Raji (cell line): ENCODE results near the gene AAR2.

Experiments used
- POLR2A ChIP-seq: IDR thresholded peaks from 2 replicates; pipeline ENCODE4 v1.6.1; 2011; ENCODE audit warnings: low read depth, low read length, control low read depth; ENCODE audit not compliant: insufficient read depth

The AAR2 gene

DNA sequence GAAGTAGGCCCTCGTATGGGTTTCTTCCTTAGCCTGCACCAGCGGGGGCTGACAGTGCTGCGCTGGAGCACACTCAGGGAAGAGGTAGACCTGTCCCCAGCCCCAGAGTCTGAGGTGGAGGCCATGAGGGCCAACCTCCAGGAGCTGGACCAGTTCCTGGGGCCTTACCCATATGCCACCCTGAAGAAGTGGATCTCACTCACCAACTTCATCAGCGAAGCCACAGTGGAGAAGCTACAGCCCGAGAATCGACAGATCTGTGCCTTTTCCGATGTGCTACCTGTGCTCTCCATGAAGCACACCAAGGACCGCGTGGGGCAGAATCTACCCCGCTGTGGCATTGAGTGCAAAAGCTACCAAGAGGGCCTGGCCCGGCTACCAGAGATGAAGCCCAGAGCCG lies 3.8 kb downstream of the AAR2 start:
- no peak for TF ChIP-seq POLR2A

DNA sequence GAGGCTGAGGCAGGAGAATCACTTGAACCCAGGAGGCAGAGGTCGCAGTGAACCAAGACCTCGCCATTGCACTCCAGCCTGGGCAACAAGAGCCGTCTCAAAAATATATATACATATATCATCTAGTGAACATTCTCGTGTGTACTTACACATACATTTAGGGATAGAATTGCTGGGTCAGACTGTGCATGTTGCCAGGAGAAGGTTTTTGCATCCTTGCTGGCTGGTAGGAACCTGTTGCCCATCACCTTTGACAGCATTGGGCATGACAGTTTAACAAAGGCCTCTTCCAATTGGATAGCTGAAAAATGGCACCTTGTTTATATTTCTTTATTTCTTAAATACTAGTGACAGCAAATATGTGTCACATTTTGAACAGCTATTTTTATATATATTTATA lies 5.4 kb downstream of the AAR2 start:
- no peak for TF ChIP-seq POLR2A

DNA sequence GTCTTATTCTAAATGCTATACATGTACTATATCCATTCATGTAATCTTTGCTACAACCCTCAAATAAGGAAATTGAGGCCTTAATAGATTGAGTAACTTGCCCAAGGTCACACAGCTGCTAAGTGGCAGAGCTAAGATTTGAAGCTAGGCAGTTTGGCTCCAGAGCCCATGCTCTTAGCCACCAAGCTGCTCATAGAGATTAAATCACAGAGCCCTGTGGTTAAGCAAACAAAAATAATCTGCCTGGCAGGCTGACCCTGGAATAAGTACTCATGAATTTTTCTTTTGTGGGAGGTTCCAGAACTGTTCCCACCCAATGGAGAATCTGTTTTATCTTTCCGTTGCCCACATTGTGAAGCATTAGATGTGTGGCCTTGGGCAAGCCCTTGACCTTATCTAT lies 7.4 kb downstream of the AAR2 start:
- TF ChIP-seq POLR2A = no peak

DNA sequence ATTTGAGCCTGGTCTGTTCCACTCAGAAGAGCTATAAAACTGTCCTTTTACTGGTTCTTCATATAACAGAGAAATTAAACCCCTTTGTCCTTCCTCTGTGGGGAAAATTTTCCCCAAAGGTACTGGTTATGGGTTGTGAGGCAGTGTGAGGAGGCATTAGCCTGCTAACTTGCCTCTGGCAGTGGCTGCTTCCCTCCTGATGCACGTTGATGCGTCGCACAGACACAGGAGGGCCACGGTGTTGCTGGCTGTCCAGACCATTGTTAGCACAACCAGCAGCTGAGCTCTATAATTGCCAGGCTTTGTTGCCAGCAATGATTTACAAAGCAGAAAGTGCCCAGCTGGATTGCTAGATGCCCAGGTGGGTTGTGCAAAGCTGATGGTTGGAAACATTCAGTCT lies 10.1 kb downstream of the AAR2 start:
- TF ChIP-seq POLR2A = no peak

DNA sequence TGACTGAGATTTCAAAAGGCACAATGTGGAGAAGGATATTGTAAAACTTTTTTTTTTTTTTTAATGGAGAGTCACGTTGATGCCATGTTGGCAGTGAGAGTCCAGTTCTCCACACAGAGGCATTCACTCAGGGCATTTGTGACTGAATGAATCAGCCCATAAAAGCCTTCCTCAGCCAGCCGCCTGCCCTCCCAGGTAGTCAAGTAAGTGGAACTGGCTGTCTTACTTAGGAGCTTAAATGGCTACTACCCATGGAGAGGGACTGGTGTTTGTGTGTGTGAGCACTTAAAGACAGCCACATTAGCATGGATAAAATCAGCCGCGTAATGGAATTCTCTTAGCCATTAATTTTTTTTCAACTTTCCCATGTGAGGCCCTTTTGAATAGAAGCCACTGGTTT lies 12.6 kb downstream of the AAR2 start:
- no peak for TF ChIP-seq POLR2A

DNA sequence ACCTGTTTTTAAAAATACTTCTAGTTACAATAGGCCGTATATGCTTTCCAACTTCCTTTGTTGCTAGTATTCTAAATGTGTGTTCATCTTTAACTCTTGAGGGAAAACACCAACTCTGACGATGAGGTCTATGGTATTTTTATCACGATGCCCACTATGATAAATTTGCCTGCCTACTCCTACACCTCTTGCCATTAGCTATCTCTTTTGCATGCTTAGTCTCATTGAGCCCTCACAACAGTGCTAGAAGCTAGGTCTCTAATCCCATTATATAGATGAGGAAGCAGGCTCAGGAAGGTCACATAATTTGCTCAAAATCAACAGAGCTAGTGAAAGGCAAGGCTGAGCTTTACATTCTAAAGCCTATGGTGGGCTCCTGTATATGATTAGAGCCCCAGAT lies 13.2 kb downstream of the AAR2 start:
- TF ChIP-seq POLR2A = no peak

DNA sequence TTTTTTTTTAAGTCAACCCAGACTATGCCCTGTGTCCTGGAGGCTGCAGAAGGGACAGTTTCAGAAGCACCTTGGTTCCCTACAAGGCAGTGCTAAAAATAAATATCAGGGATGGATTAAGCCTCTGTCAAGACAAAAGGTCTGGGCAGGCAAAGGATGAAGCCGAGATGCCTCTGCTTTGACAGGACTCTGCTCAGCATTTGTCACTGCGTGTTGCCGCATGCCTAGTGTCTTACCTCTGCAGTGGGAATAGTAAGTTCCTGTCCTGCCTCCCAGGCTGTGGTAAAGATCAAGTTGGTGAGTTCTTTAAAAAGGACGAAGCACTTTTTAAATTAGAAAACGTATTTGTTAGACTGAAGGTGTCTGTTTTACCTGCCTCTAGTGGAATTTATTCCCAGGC lies 15.1 kb downstream of the AAR2 start:
- TF ChIP-seq POLR2A = no peak

DNA sequence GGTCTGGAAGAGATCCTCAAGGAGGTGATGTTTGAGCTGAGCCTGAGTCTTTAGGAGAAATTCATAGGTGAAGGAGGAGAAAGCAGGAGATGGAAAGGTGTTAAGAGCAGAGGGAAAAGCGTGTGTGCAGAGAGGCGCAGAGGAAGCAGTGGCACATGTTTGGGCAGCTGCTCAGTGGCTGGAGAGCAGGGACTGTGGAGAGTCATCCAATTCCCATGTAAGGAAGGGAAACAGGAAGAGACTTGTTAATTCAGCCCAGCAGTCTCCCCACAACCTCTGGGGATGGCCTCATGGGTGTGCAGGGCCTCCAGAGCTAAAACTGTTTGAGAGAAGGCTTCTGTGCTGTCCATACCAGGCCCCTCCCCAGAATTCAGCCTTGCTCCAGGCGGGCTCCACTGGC lies 16.2 kb downstream of the AAR2 start:
- no peak for TF ChIP-seq POLR2A

DNA sequence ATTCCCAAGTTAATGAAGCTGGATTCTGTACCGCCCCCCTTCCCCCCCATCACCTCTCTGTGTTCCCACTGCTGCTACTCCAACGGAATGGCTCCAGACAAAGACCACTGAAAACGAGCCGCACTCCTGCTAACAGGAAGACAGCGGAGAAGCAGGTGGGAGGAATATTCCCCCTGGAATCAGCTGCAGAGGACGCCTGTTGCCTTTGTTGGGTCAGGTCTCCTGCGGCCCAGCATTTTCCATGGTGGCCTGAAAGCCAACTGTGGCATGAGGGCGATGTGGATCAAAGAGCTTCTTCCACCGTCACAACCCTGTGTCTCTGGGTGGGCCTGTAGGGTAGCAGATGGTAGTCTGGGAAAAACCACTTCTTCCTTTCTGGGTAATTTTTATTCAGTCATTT lies 16.8 kb downstream of the AAR2 start:
- no peak for TF ChIP-seq POLR2A

DNA sequence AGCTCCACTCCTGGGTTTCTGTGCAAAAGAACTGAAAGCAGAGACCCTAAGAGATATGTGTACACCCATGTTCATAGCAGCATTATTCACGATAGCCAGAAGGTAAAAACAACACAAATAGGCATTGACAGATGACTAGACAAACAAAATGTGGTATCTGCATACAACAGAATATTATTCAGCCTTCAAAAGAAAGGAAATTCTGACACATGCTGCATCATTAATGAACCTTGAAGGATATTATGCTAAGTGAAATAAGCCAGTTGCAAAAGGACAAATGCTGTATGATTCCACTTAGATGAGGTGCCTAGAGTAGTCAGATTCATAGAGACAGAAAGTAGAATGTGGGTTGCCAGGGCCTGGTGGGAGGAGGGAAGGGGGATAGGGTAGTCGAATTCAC lies 17.8 kb downstream of the AAR2 start:
- no peak for TF ChIP-seq POLR2A

DNA sequence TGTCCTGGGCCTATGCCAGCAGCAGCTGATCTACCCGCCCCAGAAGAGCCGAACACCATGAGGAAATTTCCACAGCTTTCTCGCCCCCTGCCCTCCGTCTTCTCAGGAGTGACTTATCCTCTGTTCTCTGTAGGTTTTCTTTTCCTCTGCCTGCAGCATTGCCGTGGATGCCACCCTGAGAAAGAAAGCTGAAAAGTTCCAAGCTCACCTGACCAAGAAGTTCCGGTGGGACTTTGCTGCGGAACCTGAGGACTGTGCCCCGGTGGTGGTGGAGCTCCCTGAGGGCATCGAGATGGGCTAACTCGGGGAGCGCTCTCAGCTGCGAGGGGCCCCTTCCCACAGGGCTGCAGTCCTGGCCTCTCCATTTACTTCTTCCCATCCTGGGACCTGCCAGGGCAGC lies 19.2 kb downstream of the AAR2 start:
- no peak for TF ChIP-seq POLR2A

DNA sequence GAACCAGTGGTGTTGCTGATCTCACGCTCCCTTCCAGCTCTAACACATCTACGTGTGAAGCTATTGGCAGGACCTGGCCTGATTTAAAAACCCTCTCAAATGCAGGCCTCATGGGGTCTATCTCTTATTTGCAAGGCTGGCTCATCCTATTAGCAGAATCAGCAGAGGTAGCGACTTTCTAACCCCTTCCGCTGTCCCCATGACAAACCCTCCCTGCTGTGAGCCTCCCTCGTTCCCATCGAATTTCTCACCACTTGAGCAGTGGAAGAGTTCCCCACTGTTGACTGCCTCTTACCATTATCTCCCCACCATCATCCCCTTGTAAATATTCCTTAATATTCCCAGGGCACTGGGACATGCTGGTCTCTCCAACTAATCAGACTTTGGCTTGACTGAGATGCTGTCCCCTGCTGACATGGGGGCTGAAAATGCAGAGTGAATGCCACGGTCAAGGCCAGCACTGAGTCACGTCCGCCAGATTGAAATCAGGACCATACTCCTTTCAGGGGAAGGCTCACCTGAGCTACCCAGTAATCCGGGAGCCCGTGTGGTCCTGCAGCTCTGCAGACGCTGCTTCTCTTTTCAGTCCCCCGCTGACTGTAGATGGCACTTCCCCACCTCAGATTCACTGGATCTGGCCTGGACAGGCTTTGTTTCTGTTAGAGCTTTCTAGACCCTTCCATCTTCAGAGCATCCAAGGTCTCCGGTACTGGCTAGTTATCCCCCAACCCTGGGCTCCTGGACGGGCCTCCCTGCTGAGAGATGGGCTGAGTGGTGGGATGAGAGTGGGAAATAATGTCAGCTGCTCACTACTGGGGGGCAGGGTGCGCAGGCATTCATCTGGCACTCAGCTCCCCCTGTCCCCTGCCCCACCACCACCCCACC lies 23.1 kb downstream of the AAR2 start:
- no peak for TF ChIP-seq POLR2A

DNA sequence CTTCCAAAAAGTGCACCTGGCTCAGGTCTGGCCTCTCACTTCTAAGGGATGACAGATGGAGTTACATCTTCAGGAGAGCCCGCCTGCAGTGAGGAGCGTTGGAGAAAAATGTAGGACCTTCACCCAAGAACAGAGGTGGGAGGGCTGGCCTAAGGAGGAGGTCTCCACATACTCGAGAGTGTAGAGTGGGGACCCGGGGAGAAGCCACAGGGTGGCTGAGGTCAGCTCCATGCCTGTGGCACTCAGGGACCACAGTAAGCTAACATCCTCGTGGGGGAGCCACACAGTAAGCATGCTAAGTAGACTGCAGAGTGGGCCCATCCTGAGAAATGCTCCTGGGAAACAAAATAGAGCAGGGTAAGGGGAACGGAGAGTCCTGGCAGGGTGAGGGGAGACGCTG lies 24.0 kb downstream of the AAR2 start:
- TF ChIP-seq POLR2A = no peak

DNA sequence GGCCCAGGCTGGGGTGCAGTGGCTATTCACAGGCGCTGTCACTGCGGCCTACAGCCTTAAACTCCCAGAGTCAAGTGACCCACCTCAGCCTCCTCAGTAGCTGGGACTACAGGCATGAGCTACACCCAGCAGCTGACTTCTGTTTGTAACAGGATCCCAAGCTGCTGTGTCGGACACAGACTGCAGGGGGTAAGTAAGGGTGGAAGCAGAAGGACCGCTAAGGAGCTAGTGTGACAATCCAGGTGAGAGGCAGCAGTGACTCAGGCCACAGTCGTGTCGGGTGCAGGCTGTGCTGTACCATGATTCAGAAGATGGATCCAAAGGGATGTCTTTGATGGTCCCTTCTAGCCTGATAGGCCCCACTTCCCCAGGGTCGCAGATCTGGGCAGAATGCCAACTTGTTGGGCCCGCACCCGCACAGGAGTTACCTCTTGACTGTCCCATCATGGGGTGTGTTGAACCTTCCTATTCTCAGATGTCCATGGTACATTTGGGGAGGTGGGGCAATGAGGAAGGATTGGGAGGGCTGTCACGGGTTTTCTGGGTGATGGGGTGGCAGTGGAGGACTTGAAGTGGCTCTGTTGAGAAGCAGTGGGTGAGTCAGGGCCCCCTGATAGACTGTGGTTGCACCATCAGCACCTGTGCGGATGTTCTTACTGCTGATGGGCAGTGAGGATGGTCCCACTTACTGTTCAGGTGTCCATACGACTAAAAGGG lies 25.3 kb downstream of the AAR2 start:
- no peak for TF ChIP-seq POLR2A

DNA sequence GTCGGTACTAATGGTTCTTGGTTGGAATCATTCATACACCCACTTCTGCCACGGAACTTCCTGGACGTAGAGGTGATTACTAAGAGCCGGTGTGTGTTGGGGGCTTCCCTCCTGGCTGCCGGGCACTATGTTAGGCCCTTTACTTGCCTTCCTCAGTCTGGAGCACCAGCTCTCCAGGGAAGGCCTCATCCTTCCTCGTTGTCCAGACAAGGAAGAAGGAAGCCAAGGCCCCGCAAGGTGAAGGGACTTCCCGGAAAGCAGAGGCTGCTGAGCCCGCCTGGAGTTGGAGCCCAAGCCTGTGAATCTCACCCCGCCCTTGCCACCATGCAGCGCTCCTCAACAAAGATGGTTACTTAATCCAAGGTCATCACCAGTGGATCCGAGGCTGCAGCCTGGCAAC lies 26.2 kb downstream of the AAR2 start:
- TF ChIP-seq POLR2A = no peak
